HCT116 (cell line): ENCODE data around the gene PRKCA.

ENCODE experiments used
- CTCF ChIP-seq, 3 experiments: fragments of 200-600 bp in 1 of 3; sonication (generic) in 1 of 3; IDR thresholded peaks in 2 of 3; conservative IDR thresholded peaks in 1 of 3; 2 replicates each; pipeline ENCODE4 v1.5.1; 2012 to 2017; ENCODE audit warnings: low read depth in 2 of 3, low read length in 2 of 3, antibody characterized with exemption in 1 of 3, borderline replicate concordance in 1 of 3, control low read depth in 1 of 3, mild to moderate bottlenecking in 1 of 3, mixed read lengths in 1 of 3, mixed run types in 1 of 3, moderate library complexity in 1 of 3; ENCODE audit not compliant: insufficient read depth in 1 of 3
- JUND ChIP-seq: IDR thresholded peaks from 2 replicates; pipeline ENCODE4 v1.6.1; 2012
- POLR2AphosphoS5 ChIP-seq: IDR thresholded peaks from 2 replicates; pipeline ENCODE4 v1.6.1; 2011; ENCODE audit warnings: mild to moderate bottlenecking, low read depth, low read length, moderate library complexity
- SP1 ChIP-seq: IDR thresholded peaks from 2 replicates; pipeline ENCODE4 v1.6.1; 2012; ENCODE audit warnings: low read depth
- YY1 ChIP-seq: IDR thresholded peaks from 2 replicates; pipeline ENCODE4 v1.6.1; 2011; ENCODE audit warnings: low read length, low read depth, moderate library complexity, mild to moderate bottlenecking; ENCODE audit not compliant: insufficient replicate concordance; ENCODE audit errors: extremely low read depth

GRCh38 chr17:66287911-66288310 is 14.5 kb upstream of the PRKCA start:
- no peak for TF ChIP-seq JUND
- no peak for TF ChIP-seq POLR2AphosphoS5
- no peak for TF ChIP-seq CTCF (IDR thresholded peaks at IDR 0.05 in 2 of 3, conservative IDR thresholded peaks at IDR 0.05 in 1 of 3; ENCODE audit: borderline replicate concordance in 1 of 3, insufficient read depth in 1 of 3, low read depth in 2 of 3, low read length in 2 of 3)
- TF ChIP-seq YY1 = no peak
- TF ChIP-seq SP1 = no peak
